GM21786 (cell line): Measurements from ENCODE around the gene CLIC4.

Experiments
- ATAC-seq: cut with Tn5 transposase; IDR thresholded peaks from one replicate; pipeline ENCODE4 v1.9.1; 2021; ENCODE audit not compliant: unreplicated experiment

CLIC4 gene

DNA sequence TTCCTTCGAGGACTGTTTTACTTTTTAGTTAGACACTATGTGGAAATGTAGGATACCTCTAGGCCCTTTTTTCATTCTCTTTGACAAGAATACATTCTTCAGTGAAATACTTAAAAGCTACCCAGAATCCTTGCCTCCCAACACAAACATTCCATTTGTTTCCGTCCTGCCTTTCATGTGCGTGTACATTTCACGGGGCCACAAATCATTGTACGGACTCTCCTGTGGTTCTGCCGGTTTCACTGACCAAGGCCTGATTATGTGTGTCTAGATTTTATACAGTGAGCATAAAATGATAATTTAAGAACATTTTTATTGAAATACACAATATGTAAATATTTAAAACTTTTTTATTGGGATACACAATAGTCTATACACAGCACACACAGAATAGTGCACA lies 108.4 kb downstream of the CLIC4 start:
- no peak for ATAC-seq

DNA sequence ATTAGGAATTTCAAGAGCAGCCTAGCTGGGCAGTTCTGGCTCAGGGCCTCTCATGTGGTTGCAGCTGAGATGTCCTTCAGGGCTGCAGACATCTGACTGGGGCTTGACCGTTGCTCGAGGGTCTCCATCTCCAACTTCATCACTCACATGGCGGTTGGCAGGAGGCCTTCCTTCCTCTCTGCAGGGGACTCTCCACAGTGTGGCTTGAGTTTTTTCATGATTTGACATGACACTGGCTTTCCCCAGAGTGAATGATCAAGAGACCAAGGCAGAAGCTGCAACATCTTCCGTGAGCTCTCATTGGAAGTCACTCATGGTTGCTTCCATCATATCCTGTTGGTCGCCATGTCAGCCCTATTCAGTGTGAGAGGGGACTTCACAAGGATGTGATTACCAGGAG lies 110.2 kb downstream of the CLIC4 start:
- ATAC-seq, result no peak

DNA sequence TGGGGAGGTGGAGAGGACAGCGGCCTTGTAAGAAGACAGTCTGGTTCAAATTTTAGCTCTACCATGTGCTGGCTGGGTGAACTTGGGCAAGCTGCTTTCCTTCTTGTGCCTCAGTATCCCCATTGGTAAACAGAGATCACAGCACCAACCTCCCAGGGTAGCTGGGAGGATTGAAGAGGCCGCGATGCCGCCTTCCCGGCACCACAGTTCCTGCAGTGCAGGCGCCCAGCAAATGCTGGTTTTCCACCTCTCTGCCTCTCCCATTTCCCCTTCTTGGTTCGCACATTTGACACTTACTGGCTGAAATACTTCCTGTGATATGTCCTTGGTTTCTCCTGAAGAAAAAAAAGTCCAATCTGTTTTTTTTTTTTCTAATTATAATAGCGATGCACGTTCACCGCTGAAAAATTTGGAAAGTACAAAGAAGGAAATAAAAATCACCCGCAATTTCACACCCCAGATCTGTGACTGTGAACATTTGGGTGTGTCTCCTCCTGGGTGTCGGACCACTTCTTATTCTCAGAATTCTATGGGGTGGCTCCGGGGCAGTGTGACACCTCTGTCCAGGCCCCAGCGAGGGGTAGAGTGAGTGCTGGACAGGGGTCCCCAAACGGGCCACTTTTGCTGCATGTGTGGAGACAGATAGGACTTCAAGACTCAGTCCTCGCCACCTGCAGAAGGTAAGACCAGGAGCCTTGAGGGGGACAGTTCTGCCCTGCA lies 111.7 kb downstream of the CLIC4 start:
- no peak for ATAC-seq

DNA sequence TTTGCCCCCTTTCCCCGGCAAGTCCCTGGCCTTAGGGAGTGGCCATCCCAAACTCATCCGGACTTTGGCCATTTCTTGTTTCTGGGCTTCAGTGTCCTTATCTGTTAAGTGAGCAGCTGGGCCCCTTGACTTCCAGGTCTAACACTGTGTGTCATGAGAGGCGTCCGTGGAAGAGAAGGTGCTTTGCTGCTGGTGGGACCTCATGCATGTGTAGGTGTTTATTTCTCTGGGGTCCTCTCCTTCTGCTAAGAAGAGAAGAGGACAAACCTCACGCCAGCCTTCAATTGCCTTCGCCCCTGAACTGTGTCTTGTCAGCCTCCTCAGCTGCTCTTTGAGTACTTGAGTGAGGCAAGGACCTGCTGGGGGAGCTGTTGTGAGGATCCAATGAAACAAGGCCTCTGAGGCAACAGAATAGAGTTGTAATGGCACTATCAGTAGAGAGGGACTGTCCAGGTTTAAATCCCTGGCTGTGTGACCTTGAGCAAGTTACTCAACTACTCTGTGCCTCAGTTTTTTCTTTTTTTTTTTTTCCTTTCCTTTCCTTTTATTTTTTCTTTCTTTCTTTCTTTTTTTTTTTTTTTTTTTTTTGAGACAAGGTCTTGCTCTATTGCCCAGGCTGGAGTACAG lies 112.4 kb downstream of the CLIC4 start:
- no peak for ATAC-seq

DNA sequence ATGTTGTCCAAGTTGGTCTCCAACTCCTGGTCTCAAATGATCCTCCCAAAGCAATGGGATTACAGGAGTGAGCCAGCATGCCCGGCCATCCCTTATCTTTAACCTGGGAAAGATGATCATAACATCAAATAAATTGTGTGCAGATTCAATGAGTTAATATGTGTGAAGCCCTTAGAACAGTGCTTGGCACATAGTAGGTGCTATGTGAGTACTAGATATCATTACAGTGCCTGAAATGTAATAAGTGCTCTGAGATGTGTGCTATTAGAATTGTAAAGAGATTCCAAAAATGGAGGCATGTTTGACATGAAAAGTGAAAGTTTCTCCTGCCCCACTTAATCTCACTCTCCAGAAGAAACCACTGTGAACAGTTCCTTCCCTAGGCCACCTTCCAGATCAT lies 113.0 kb downstream of the CLIC4 start:
- no peak for ATAC-seq

DNA sequence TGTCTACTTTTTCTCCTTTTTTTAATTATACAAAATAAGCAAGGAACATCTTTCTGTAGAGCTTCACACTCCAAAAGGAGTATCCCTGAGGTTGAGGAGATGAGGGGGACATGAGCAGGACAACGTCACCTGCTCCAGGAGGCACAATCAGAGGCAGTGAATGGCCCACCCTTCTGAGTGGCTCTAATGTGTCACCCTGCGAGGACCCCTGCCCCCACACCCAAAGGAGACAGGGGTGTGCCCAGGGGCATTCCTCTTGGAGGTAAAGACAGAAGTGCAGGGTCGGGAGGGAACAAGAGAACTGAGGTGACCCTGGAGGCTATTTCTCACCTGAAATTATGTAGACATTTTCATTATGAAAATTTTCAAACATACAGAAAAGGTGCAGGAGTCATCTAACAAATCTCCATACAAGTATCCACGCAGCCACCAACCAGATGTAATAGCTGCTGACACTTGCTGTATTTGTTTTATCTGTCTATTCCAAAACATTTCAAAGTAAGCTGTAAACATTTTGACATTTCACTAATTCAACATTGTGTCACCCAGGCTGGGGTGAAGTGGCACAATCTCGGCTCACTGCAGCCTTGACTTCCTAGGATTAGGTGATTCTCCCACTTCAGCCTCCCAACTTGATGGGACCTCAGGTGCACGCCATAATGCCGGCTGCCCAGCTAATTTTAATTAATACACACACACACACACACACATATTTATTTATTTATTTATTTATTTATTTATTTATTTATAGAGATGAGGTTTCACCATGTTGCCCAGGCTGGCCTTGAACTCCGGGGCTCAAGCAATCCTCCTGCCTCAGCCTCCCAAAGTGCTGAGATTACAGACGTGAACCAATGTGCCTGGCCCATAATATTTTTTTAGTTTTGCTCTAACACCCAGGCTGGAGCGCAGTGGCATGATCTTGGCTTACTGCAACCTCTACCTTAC lies 114.1 kb downstream of the CLIC4 start:
- no peak for ATAC-seq

DNA sequence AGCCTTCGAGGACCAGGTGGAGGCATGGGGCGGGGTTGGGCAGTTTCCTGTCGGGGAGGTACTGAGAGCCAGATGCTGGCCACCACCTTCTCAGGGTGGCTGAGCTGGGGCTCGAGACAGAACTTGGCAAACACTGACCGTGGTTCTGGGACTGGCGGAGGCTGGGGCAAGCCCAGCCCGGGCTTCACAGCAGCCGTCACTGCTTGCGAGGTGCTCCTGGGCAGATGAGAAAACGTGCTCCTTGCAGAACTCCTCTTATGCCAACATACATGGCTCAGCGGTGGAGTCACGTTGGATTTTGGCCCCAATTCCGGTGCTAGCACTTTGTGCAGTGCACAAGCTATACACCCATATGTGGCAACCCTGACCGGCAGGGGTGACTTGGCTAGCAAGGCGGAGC lies 115.6 kb downstream of the CLIC4 start:
- no peak for ATAC-seq

DNA sequence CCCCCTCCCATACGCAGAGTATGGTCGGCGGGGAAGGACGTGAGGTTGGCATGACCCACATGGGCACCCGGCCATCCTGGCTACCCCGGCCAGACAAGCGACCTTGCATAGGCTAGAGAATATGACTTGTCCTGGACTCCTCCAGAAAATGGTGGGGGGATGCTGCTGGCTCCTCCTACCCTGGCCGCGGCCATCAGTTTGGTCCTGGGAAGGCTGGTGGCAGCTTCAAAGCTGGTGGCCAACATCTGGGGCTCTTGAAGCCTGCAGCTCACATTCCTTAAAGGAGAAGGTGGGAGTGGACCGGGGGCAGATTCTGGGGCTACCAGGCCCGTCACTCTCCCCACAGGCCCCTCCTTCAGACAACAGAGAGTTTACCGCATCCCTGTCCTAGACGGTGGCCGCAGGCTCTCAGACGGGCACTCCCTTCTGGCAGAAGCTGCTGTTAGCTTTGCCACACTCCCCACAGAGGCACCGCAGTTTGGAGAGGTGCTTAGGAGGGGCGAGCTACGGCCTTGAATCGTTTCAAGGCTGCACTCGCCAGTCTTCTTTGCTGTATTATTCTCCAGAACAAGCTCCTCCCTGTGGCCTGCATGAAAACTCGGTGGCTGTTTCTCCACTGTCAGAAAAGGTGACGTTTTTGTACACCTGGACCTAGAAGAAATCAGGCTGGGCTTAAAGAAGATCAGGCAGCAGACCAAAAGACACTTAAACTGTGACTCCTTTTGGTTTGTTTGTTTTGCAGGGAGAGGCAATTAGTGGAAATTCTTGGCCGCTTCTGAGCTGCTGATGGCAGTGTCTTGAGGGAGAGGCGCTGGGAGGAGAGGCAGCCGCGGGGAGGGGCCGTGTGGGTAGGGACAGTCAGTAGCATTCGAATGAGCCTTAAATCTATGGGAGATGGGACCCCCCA lies 116.8 kb downstream of the CLIC4 start:
- no peak for ATAC-seq

DNA sequence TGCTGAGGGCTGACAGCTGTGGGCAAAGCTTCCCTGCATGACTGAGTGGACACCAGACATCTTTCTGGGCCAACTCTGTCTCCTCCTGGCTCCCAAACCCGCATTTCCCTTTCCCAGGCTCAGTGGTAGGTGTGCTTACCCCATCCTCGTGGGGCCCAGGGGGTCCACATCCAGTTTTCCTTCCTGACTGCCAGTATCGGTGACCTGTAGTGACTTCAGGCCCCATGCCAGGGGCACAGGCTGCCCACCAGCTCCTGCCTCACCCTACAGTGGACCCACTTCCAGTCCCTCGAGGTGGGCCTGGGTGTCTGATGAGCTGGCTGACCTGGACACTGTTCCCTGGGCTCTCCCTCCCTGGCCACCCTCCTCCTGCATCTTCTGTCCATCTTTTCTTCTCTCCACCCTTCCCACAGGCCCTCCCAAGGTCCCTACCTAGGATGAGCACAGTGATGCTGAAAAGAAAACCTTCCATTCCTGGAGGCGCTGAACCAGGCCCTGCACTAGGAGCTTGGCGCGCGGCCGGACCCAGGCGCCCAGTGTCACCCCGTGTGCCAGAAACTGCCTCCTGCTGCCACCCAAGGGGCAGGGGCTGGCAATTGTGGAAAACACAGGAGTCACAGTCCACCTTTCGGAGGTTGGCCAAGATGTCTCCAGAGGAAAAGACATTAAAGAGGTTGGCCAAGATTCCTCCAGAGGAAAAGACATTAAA lies 117.7 kb downstream of the CLIC4 start:
- no peak for ATAC-seq

DNA sequence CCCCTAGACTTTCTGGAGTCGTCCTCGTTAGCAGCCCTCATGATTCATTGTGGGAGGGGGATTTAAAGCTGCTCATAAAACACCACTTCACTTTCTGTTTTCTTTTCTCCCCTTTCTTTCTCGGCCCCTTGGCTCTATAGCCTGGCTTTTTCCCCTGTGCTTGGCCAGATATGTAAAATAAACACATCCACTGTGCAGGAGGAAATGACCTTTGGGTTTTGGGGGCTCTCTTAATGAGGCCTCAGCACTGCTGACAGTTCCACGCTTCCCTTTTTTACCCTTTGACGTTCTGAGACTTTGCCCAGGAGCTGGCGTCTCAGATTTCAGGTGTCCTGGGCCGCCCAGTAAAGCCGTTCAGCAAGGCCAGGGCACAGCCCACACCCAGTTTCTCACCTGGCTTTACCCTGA lies 119.1 kb downstream of the CLIC4 start:
- ATAC-seq, result no peak

DNA sequence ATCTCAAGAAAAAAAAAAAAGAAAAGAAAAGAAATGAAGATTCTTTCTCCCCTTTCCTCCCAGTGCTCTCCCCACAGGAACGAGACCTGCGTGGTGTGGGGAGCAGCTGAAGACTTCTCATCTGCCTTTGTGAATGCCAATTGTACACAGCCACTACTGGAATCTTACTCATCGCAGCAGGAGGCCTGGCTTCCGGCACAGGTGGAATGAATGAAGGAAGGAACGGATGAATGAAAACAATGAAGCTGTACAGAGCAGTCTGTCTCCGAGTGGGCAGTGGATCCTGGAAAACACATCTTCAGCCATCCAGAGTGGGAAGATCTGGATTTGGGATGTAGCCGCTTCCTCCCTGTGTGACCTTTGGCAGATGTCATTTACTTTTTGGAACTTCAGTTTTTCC lies 119.9 kb downstream of the CLIC4 start:
- no peak for ATAC-seq

DNA sequence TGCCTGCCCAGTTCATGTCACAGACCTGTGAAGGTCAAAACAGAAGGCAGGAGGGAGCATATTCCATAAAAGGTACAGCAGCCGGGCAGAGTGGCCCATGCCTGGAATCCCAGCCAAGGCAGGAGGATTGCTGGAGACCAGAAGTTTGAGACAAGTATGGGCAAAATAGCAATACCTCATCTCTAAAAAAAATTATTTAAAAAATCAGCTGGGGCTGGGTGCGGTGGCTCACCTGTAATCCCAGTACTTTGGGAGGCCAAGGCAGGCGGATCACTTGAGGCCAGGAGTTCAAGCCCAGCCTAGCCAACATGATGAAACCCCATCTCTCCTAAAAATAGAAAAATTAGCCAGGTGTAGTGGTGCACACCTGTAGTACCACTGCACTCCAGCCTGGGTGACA lies 120.3 kb downstream of the CLIC4 start:
- ATAC-seq, result no peak

DNA sequence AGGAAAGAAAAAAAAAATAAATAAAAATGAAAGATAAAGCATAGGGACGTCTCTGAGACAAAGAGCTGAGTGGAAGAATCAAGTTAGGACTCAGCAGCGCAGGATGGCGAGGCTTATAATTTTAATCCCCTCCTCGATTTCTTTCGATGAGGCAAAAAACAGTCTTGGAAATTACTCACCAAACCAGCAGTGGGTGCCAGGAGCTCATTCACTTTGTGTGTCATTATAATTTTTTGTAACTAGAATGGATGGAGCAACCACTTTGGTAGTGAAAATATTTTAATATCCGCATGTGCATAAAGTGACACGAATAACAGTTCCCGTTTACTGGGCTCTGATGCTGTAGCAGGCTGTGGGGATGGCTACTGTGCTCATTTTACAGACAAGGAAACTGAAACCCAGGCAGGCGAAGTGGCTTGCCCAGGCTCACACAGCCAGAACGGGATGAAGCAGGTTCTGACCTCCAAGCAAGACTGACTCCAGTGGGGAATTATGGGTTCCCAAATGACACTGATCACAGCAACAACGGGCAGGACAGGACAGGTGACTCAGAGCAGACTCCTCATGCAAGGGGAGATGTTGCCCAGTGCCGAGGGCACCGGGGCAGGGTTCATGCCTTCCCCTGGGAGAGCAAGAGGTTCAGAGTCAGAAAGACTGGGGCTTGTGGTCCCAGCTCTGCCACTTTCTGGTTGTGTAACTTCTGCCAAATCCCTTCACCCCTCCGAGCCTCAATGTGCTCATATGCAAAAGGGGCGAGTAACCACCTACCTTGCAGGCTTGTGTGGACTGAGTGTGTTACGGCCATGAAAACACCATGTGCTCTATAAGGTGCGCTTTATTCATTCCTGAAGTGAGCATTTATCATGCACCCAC lies 121.2 kb downstream of the CLIC4 start:
- no peak for ATAC-seq

DNA sequence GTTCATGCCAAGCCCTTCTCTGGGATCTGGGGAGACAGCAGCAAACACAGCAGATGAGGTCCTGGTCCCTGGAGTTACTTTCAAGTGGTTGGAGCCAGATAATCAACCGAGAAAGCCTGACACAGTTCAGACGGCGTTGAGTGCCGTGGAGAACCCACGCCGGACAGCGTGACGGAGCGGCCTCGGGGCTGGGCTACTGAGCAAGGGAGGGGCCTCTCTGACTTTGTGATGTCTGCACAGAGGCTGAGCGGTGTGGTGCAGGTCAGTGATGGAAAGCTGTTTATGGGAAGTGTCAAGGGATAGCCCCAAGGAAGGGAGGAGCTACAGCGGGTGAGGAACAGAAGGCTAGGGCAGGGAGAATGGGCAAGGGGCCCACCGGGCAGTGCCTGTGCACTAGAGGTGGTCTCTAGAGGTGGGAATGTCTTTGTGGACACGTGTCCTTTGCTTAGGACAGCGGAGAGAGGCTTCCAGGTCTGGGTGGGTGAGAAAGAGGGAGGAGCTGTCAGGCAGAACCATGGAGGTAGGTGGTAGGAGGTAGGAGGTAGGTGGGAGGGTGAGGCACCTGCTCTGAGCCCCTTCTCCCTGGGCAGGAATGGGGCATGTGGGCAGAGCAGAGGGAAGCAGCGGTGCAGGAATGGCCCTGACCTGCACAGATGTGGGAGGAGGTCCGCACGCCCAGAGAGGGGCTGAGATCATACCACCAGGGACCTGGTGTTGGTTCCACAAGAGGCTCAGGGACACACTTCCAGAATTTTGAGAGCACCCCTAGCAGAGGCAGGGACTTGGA lies 122.0 kb downstream of the CLIC4 start:
- no peak for ATAC-seq

DNA sequence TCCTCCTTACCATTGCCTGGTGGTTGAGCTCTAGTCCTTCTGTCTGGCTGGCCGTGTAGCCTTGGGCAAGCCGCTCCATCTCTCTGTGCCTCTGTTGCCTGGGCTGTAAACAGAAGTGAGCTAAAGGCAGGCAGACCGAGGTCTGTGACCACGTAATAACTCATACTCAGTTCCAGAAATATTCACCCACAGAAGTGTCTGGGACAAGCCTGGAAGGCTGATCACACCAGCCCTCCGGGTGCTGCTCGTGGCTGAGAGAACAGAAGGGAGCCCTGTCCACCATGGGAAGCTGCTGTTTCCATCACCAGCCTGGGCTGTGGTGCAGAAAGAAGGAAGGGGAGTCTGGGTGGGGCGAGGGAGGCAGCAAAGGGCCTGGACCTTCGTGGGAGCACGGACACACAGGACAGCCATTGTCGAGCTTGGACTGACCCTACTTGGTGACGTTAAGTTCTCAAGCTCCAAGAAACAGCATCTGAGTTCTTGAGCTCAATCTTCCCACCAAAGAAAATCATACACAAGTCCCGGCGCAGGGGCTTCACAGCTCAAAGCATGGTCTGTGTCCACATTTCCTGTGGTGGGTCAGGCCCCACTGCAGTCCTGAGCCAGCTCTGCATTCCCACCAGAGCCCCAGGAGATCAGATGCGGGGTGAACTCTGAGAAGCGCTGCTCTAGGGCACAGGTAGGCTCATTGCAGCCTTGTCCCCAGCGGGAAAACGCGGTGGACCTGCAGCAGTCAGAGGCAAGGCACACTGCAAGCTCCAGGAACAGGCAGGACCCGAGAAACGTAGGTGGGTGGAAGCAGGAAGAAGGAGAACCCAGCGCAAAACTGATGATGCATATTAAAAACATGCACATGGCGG lies 123.0 kb downstream of the CLIC4 start:
- no peak for ATAC-seq

DNA sequence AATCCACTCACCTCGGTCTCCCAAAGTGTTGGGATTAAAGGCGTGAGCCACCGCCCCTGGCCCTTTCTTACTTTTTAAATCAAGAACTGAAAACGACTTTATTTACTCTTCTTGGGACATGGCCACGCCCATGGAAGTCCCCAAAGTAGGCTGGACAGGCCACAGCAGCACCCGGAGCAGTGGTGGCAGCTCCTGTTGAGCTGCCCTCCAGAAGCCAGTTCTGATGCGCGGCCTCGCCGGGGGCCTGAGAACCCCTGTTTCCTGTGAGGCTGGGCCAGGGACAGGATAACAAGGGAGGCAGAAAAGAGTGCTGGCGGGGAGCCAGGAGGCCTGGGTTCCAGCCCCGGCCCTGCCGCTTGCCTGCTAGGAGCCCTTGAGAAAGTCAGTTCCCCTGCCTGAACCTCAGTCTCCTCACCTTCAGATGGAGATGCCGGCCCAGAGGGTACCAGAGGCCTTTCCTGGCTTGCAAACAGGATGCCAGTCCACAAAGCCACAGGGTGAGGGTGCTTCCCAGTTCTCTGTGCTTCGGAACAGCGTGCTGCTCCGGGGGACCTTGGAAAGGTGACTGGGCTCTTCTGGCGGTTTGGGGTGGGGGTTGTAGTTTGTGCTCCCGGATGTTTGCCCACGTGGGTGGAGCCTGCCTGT lies 125.4 kb downstream of the CLIC4 start:
- ATAC-seq, result no peak

DNA sequence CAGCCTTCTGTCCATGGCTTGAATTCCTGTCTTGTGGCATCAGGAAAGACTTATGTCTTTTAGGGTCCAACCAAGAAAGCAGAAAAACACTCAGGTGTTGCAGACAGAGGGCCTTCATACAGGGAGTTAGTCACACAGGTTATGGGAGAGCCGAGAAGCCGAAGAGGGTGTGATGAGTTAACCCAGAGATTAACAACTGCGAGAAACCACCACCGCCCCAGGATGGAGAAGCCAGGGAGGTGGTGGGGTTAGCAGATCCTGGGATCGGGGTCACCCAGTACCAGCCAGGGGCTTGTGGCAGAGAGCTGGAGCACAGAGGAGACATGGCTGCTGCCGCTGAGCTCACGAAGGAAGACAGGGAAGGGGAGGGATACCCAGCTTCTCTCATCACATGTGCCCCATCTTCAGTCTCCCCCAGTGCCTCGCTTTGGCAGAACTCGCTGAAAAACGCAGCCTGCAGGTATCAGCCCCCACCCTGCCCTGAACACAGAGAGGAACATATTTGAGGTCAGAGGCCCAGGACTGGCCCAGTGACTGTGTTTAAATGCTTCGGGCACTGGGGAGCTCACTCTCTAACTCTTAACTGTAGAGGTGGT lies 126.2 kb downstream of the CLIC4 start:
- ATAC-seq, result no peak
